Breast epithelium (tissue), 3 donors: ENCODE results near the gene CD8B.

Experiments used
- POLR2A ChIP-seq: fragments of 450-650 bp; IDR thresholded peaks from one replicate; pipeline ENCODE4 v1.6.1; 2016; ENCODE audit warnings: antibody characterized with exemption, mild to moderate bottlenecking, moderate library complexity
- POLR2AphosphoS5 ChIP-seq, 3 donors: sonication (generic); formaldehyde crosslinking; IDR thresholded peaks; one replicate each; pipeline ENCODE4 v1.6.1; 2017; ENCODE audit warnings: antibody characterized with exemption in 3 of 3
- TF ChIP-seq, protein P1 (sequence below), 3 donors: fragments of 450-650 bp; IDR thresholded peaks; one replicate each; pipeline ENCODE4 v1.5.1; 2016 to 2017; ENCODE audit warnings: antibody characterized with exemption in 3 of 3, mild to moderate bottlenecking in 3 of 3, moderate library complexity in 3 of 3

GRCh38 chr2:86793752-86794151, 67.9 kb downstream of the CD8B start:
- TF ChIP-seq, protein P1, sequence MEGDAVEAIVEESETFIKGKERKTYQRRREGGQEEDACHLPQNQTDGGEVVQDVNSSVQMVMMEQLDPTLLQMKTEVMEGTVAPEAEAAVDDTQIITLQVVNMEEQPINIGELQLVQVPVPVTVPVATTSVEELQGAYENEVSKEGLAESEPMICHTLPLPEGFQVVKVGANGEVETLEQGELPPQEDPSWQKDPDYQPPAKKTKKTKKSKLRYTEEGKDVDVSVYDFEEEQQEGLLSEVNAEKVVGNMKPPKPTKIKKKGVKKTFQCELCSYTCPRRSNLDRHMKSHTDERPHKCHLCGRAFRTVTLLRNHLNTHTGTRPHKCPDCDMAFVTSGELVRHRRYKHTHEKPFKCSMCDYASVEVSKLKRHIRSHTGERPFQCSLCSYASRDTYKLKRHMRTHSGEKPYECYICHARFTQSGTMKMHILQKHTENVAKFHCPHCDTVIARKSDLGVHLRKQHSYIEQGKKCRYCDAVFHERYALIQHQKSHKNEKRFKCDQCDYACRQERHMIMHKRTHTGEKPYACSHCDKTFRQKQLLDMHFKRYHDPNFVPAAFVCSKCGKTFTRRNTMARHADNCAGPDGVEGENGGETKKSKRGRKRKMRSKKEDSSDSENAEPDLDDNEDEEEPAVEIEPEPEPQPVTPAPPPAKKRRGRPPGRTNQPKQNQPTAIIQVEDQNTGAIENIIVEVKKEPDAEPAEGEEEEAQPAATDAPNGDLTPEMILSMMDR (IDR thresholded peaks at IDR 0.05) = no peak
- TF ChIP-seq POLR2A = no peak
- TF ChIP-seq POLR2AphosphoS5 (IDR thresholded peaks at IDR 0.05) = no peak
